Neuronal stem cell (in vitro differentiated cells): ENCODE results near the gene CPNE4.

Source experiments
- DNase-seq: peaks from one replicate; pipeline ENCODE4 v3.0.0-alpha.2; 2013; ENCODE audit warnings: low spot score
- H2AFZ ChIP-seq: one replicate; pipeline ENCODE4 v1.6.1; 2013; ENCODE audit warnings: mild to moderate bottlenecking, low read length, inconsistent platforms
- H2AK5ac ChIP-seq: 2 replicates; pipeline ENCODE4 v1.6.1; 2013; ENCODE audit warnings: low read depth, mild to moderate bottlenecking, inconsistent platforms, low read length, moderate library complexity, mixed read lengths
- H2BK120ac ChIP-seq: 2 replicates; pipeline ENCODE4 v1.6.1; 2013; ENCODE audit warnings: low read depth, mild to moderate bottlenecking, inconsistent platforms, low read length, moderate library complexity, mixed read lengths
- H2BK12ac ChIP-seq: one replicate; pipeline ENCODE4 v1.6.1; 2013; ENCODE audit warnings: low read length, inconsistent platforms
- H2BK15ac ChIP-seq: 2 replicates; pipeline ENCODE4 v1.6.1; 2013; ENCODE audit warnings: mild to moderate bottlenecking, low read length, inconsistent platforms, mixed read lengths
- H2BK5ac ChIP-seq: one replicate; pipeline ENCODE4 v1.6.1; 2013; ENCODE audit warnings: inconsistent platforms, mild to moderate bottlenecking, low read length, moderate library complexity
- H3K14ac ChIP-seq: one replicate; pipeline ENCODE4 v1.6.1; 2013; ENCODE audit warnings: low read length, inconsistent platforms
- H3K18ac ChIP-seq: 2 replicates; pipeline ENCODE4 v1.6.1; 2013; ENCODE audit warnings: low read length, inconsistent platforms
- H3K23ac ChIP-seq: 2 replicates; pipeline ENCODE4 v1.6.1; 2013; ENCODE audit warnings: low read depth, mild to moderate bottlenecking, mixed read lengths, low read length, inconsistent platforms; ENCODE audit not compliant: poor library complexity
- H3K27ac ChIP-seq: replicated peaks from 3 replicates; pipeline ENCODE4 v1.5.1; 2013; ENCODE audit warnings: low read length, inconsistent platforms
- H3K27me3 ChIP-seq, 3 experiments: 2 replicates each; pipeline ENCODE4 v1.6.1; 2013; ENCODE audit warnings: low read length in 3 of 3, mild to moderate bottlenecking in 2 of 3, inconsistent platforms in 1 of 3, low read depth in 1 of 3, mixed read lengths in 1 of 3, moderate library complexity in 1 of 3; ENCODE audit not compliant: control insufficient read depth in 3 of 3, insufficient read depth in 3 of 3
- H3K36me3 ChIP-seq, 2 donors: replicated peaks in 1 of 2; 2 replicates each; pipeline ENCODE4 v1.6.1; 2013; ENCODE audit warnings: low read length in 2 of 2; ENCODE audit not compliant: control insufficient read depth in 2 of 2, insufficient read depth in 2 of 2
- H3K4ac ChIP-seq: 2 replicates; pipeline ENCODE4 v1.6.1; 2013; ENCODE audit warnings: inconsistent platforms, mild to moderate bottlenecking, low read length, moderate library complexity
- H3K4me1 ChIP-seq, 2 donors: 1 replicate in 1 of 2; 2 replicates in 1 of 2; pipeline ENCODE4 v1.6.1; 2013; ENCODE audit warnings: low read length in 2 of 2, low read depth in 1 of 2; ENCODE audit not compliant: control insufficient read depth in 2 of 2, insufficient read depth in 1 of 2
- H3K4me2 ChIP-seq: one replicate; pipeline ENCODE4 v1.6.1; 2013; ENCODE audit warnings: mild to moderate bottlenecking, low read length, inconsistent platforms; ENCODE audit not compliant: insufficient read depth, poor library complexity, severe bottlenecking
- H3K4me3 ChIP-seq, 2 donors: 2 replicates each; pipeline ENCODE4 v1.5.1; 2013; ENCODE audit warnings: low read length in 2 of 2, mild to moderate bottlenecking in 2 of 2, inconsistent platforms in 1 of 2, moderate library complexity in 1 of 2
- H3K79me1 ChIP-seq: one replicate; pipeline ENCODE4 v1.6.1; 2013; ENCODE audit warnings: low read depth, mild to moderate bottlenecking, inconsistent platforms, low read length, moderate library complexity
- H3K9ac ChIP-seq: one replicate; pipeline ENCODE4 v1.6.1; 2013; ENCODE audit warnings: mild to moderate bottlenecking, low read depth, low read length, inconsistent platforms; ENCODE audit not compliant: poor library complexity
- H3K9me3 ChIP-seq, 2 donors: replicated peaks in 1 of 2; 2 replicates each; pipeline versions ENCODE3 to v1.6.1; 2013; ENCODE audit warnings: low read length in 2 of 2, mild to moderate bottlenecking in 2 of 2, inconsistent platforms in 1 of 2, low read depth in 1 of 2, mixed read lengths in 1 of 2, moderate library complexity in 1 of 2; ENCODE audit not compliant: control insufficient read depth in 2 of 2, insufficient read depth in 1 of 2
- H4K8ac ChIP-seq: one replicate; pipeline ENCODE4 v1.6.1; 2013; ENCODE audit warnings: low read depth, mild to moderate bottlenecking, inconsistent platforms, low read length, moderate library complexity
- H4K91ac ChIP-seq: one replicate; pipeline ENCODE4 v1.6.1; 2013; ENCODE audit warnings: low read length, low read depth, mild to moderate bottlenecking, inconsistent platforms; ENCODE audit not compliant: poor library complexity
- WGBS, 2 donors: extraction: QIAGEN DNeasy Blood & Tissue Kit; methylation state at CpG; one replicate each; pipeline ENCODE4 v1.1.7; 2013; ENCODE audit warnings: missing lambda C conversion rate in 2 of 2, mixed read lengths in 1 of 2; ENCODE audit not compliant: insufficient read length in 2 of 2, insufficient replicate concordance in 1 of 2; ENCODE audit errors: extremely low coverage in 2 of 2; 5-methylcytosine and 5-hydroxymethylcytosine counted together

CPNE4 gene

GRCh38 chr3:131669600-131669999 lies 365.2 kb downstream of the CPNE4 start:
- Histone ChIP-seq H3K9ac (no peak overlapping the region), H3K9me3 (no peaks in the 10 kb centered on the region), H3K27ac (no peak overlapping the region), H3K36me3 (no peaks in the 10 kb centered on the region), H3K14ac (no peak overlapping the region), H3K27me3 (no peaks in the 10 kb centered on the region), H3K4me1 (no peaks in the 10 kb centered on the region), H3K23ac (no peak overlapping the region), H2AFZ (no peak overlapping the region), H2BK12ac (no peak overlapping the region), H3K18ac (no peak overlapping the region), H3K4me2 (no peak overlapping the region), H2BK15ac (no peak overlapping the region), H3K79me1 (no peaks in the 10 kb centered on the region), H4K8ac (no peak overlapping the region), H2BK120ac (no peak overlapping the region), H3K4me3 (no peak overlapping the region), H2AK5ac (no peak overlapping the region), H3K4ac (no peak overlapping the region), H4K91ac (no peak overlapping the region), H2BK5ac (no peak overlapping the region)
- no peak for DNase-seq
- no CpG with 5 or more reads among the region's 4 CpGs for WGBS, 2 donors

GRCh38 chr3:131658771-131659170 lies 376.0 kb downstream of the CPNE4 start:
- no peak overlapping the region for H3K4ac ChIP-seq
- DNase-seq, result no peak
- H3K4me1 ChIP-seq, result no peaks in the 10 kb centered on the region

GRCh38 chr3:131658115-131658514 lies 376.7 kb downstream of the CPNE4 start:
- no peak overlapping the region for H3K4me2 ChIP-seq
- H3K14ac ChIP-seq, result no peak overlapping the region
- no peak overlapping the region for H3K4me3 ChIP-seq
- no peak overlapping the region for H3K18ac ChIP-seq
- no peak for DNase-seq
- no peak overlapping the region for H4K91ac ChIP-seq
- WGBS, 2 donors, result no CpG with 5 or more reads among the region's 3 CpGs
- no peak overlapping the region for H4K8ac ChIP-seq
- H3K4ac ChIP-seq, result no peak overlapping the region
- no peak overlapping the region for H3K23ac ChIP-seq
- no peak overlapping the region for H2BK12ac ChIP-seq
- no peak overlapping the region for H2AFZ ChIP-seq
- H3K9me3 ChIP-seq, result peaks cover 0 to 1% of the 10 kb centered on the region in 2 donors
- no peaks in the 10 kb centered on the region for H3K27me3 ChIP-seq
- H2BK120ac ChIP-seq, result no peak overlapping the region
- H2BK15ac ChIP-seq, result no peak overlapping the region
- H2BK5ac ChIP-seq, result no peak overlapping the region
- no peaks in the 10 kb centered on the region for H3K36me3 ChIP-seq
- H3K79me1 ChIP-seq, result no peaks in the 10 kb centered on the region
- no peak overlapping the region for H2AK5ac ChIP-seq
- H3K4me1 ChIP-seq, result no peaks in the 10 kb centered on the region
- H3K9ac ChIP-seq, result no peak overlapping the region
- H3K27ac ChIP-seq, result no peak overlapping the region

More at GRCh38 chr3:131658771-131659170, 376.0 kb downstream of the CPNE4 start:
- H3K23ac ChIP-seq, result no peak overlapping the region
- peaks cover 0 to 1% of the 10 kb centered on the region in 2 donors for H3K9me3 ChIP-seq
- H2BK12ac ChIP-seq, result no peak overlapping the region
- no peaks in the 10 kb centered on the region for H3K36me3 ChIP-seq
- no peak overlapping the region for H3K14ac ChIP-seq
- no peak overlapping the region for H4K8ac ChIP-seq
- no peak overlapping the region for H3K18ac ChIP-seq
- no peak overlapping the region for H2AK5ac ChIP-seq
- H3K27me3 ChIP-seq, result no peaks in the 10 kb centered on the region
- no peak overlapping the region for H2BK120ac ChIP-seq
- H3K4me3 ChIP-seq, result no peak overlapping the region
- H3K4me2 ChIP-seq, result no peak overlapping the region
- WGBS, 2 donors, result no CpG with 5 or more reads among the region's 1 CpG
- no peak overlapping the region for H2BK15ac ChIP-seq
- no peak overlapping the region for H2AFZ ChIP-seq
- no peak overlapping the region for H3K9ac ChIP-seq
- H3K79me1 ChIP-seq, result no peaks in the 10 kb centered on the region
- no peak overlapping the region for H4K91ac ChIP-seq
- H3K27ac ChIP-seq, result no peak overlapping the region
- H2BK5ac ChIP-seq, result no peak overlapping the region

GRCh38 chr3:131655070-131655690 lies 379.6 kb downstream of the CPNE4 start:
- no peak overlapping the region for H3K4me3 ChIP-seq
- H3K4ac ChIP-seq, result no peak overlapping the region
- no peak overlapping the region for H3K23ac ChIP-seq
- no peak overlapping the region for H3K4me2 ChIP-seq
- no peak overlapping the region for H2BK120ac ChIP-seq
- no CpG with 5 or more reads among the region's 7 CpGs for WGBS, 2 donors
- no peaks in the 10 kb centered on the region for H3K27me3 ChIP-seq
- H3K36me3 ChIP-seq, result no peaks in the 10 kb centered on the region
- no peak overlapping the region for H2BK15ac ChIP-seq
- no peak overlapping the region for H3K14ac ChIP-seq
- no peaks in the 10 kb centered on the region for H3K79me1 ChIP-seq
- no peak overlapping the region for H3K27ac ChIP-seq
- H3K9ac ChIP-seq, result no peak overlapping the region
- no peak overlapping the region for H4K8ac ChIP-seq
- no peak overlapping the region for H2AFZ ChIP-seq
- H3K18ac ChIP-seq, result no peak overlapping the region
- no peak overlapping the region for H2BK5ac ChIP-seq
- no peaks in the 10 kb centered on the region for H3K4me1 ChIP-seq
- no peak for DNase-seq
- H2AK5ac ChIP-seq, result no peak overlapping the region
- no peak overlapping the region for H2BK12ac ChIP-seq
- no peak overlapping the region for H4K91ac ChIP-seq
- no peaks in the 10 kb centered on the region for H3K9me3 ChIP-seq
